HEK293 (cell line): Measurements from ENCODE around the gene SPTBN5.

Source experiments
- CTCF ChIA-PET: fragments of 350-600 bp; formaldehyde crosslinking; extraction: SDS; loops from one replicate; lab custom pipeline; 2021; ENCODE audit warnings: antibody characterized with exemption; lab: Yijun Ruan, JAX
- POLR2A ChIA-PET: fragments of 300-600 bp; formaldehyde crosslinking; extraction: SDS; loops from one replicate; lab custom pipeline; 2020; ENCODE audit warnings: antibody characterized with exemption, inconsistent platforms; lab: Yijun Ruan, JAX
- H3K27ac ChIP-seq: fragments of 200-500 bp; sonication (Bioruptor generic); 2 replicates; pipeline ENCODE4 v1.5.1; 2014; ENCODE audit warnings: low read depth, low read length, control low read depth, inconsistent platforms; ENCODE audit errors: extremely low read depth
- H3K36me3 ChIP-seq, 2 experiments: fragments of 200-500 bp in 1 of 2; sonication (Bioruptor generic) in 1 of 2; 1 replicate in 1 of 2; 2 replicates in 1 of 2; pipeline ENCODE4 v1.5.1; 2014 to 2017; ENCODE audit warnings: inconsistent platforms in 2 of 2, low read length in 2 of 2; ENCODE audit not compliant: control insufficient read depth in 2 of 2, insufficient read depth in 1 of 2
- H3K4me1 ChIP-seq: fragments of 200-500 bp; sonication (Bioruptor generic); 2 replicates; pipeline ENCODE4 v1.5.1; 2014; ENCODE audit warnings: mild to moderate bottlenecking, low read length, inconsistent platforms; ENCODE audit not compliant: control insufficient read depth, insufficient read depth
- H3K4me3 ChIP-seq: 2 replicates; pipeline ENCODE4 v1.5.1; 2011; ENCODE audit warnings: low read depth, mild to moderate bottlenecking, control low read depth, low read length, moderate library complexity
- H3K9me3 ChIP-seq: fragments of 200-500 bp; sonication (Bioruptor generic); 2 replicates; pipeline ENCODE4 v1.5.1; 2014; ENCODE audit warnings: low read depth, low read length, inconsistent platforms; ENCODE audit not compliant: control insufficient read depth, insufficient read depth
- GLIS1 ChIP-seq: fragments of 450-650 bp; formaldehyde crosslinking; IDR thresholded peaks from 2 replicates; pipeline ENCODE4 v1.5.1; 2016; ENCODE audit warnings: missing biosample characterization, missing genetic modification characterization
- GLIS2 ChIP-seq: fragments of 450-650 bp; formaldehyde crosslinking; IDR thresholded peaks from 2 replicates; pipeline ENCODE4 v1.5.1; 2016; ENCODE audit warnings: missing biosample characterization, missing genetic modification characterization
- IKZF3 ChIP-seq: fragments of 450-650 bp; IDR thresholded peaks from 2 replicates; pipeline ENCODE4 v1.5.0; 2018; ENCODE audit warnings: missing biosample characterization, mild to moderate bottlenecking, missing genetic modification characterization, moderate library complexity
- KLF8 ChIP-seq: fragments of 450-650 bp; formaldehyde crosslinking; IDR thresholded peaks from 2 replicates; pipeline ENCODE4 v1.5.1; 2016; ENCODE audit warnings: missing biosample characterization, missing genetic modification characterization
- PATZ1 ChIP-seq: fragments of 450-650 bp; formaldehyde crosslinking; IDR thresholded peaks from 2 replicates; pipeline ENCODE4 v1.5.1; 2016; ENCODE audit warnings: missing biosample characterization, missing genetic modification characterization
- TCF7L2 ChIP-seq: IDR thresholded peaks from 2 replicates; pipeline ENCODE4 v1.6.1; 2011; ENCODE audit warnings: low read depth, mild to moderate bottlenecking, inconsistent platforms, low read length, moderate library complexity, borderline replicate concordance
- ZBTB20 ChIP-seq: fragments of 450-650 bp; formaldehyde crosslinking; IDR thresholded peaks from 2 replicates; pipeline ENCODE4 v1.5.1; 2016; ENCODE audit warnings: missing biosample characterization, missing genetic modification characterization
- ZNF132 ChIP-seq: fragments of 450-650 bp; formaldehyde crosslinking; IDR thresholded peaks from 2 replicates; pipeline ENCODE4 v1.5.1; 2017; ENCODE audit warnings: missing biosample characterization, missing genetic modification characterization, borderline replicate concordance
- ZNF239 ChIP-seq: fragments of 450-650 bp; formaldehyde crosslinking; IDR thresholded peaks from 2 replicates; pipeline ENCODE4 v1.5.1; 2016; ENCODE audit warnings: missing biosample characterization, missing genetic modification characterization
- ZNF354C ChIP-seq: fragments of 450-650 bp; formaldehyde crosslinking; IDR thresholded peaks from 2 replicates; pipeline ENCODE4 v1.5.1; 2016; ENCODE audit warnings: missing biosample characterization, missing genetic modification characterization, low read depth, borderline replicate concordance
- ZNF37A ChIP-seq: fragments of 450-650 bp; IDR thresholded peaks from 2 replicates; pipeline ENCODE4 v1.5.1; 2018; ENCODE audit warnings: missing biosample characterization, missing genetic modification characterization
- ZNF398 ChIP-seq: fragments of 450-650 bp; formaldehyde crosslinking; IDR thresholded peaks from 2 replicates; pipeline ENCODE4 v1.5.1; 2017; ENCODE audit warnings: missing biosample characterization, missing genetic modification characterization
- ZNF433 ChIP-seq: fragments of 450-650 bp; formaldehyde crosslinking; IDR thresholded peaks from 2 replicates; pipeline ENCODE4 v1.5.1; 2016; ENCODE audit warnings: missing biosample characterization, missing genetic modification characterization, low read depth
- ZNF473 ChIP-seq: fragments of 450-650 bp; formaldehyde crosslinking; IDR thresholded peaks from 2 replicates; pipeline ENCODE4 v1.5.1; 2017; ENCODE audit warnings: missing biosample characterization, missing genetic modification characterization
- ZNF548 ChIP-seq: fragments of 450-650 bp; formaldehyde crosslinking; IDR thresholded peaks from 2 replicates; pipeline ENCODE4 v1.5.1; 2016; ENCODE audit warnings: missing biosample characterization, missing genetic modification characterization
- ZNF626 ChIP-seq: fragments of 450-650 bp; sonication (Bioruptor Pico); formaldehyde crosslinking; IDR thresholded peaks from 2 replicates; pipeline ENCODE4 v1.5.1; 2018; ENCODE audit warnings: missing biosample characterization, missing genetic modification characterization, inconsistent platforms
- ZNF677 ChIP-seq: fragments of 450-650 bp; IDR thresholded peaks from 2 replicates; pipeline ENCODE4 v1.5.0; 2018; ENCODE audit warnings: missing biosample characterization, mild to moderate bottlenecking, missing genetic modification characterization, moderate library complexity
- ZSCAN16 ChIP-seq: fragments of 450-650 bp; formaldehyde crosslinking; IDR thresholded peaks from 2 replicates; pipeline ENCODE4 v1.5.1; 2016; ENCODE audit warnings: missing biosample characterization, missing genetic modification characterization
- TF ChIP-seq, protein P1 (sequence below): fragments of 450-650 bp; formaldehyde crosslinking; IDR thresholded peaks from 2 replicates; pipeline ENCODE4 v1.5.1; 2016; ENCODE audit warnings: missing biosample characterization, missing genetic modification characterization
- TF ChIP-seq, protein P2 (sequence below): fragments of 450-650 bp; formaldehyde crosslinking; IDR thresholded peaks from 2 replicates; pipeline ENCODE4 v1.5.1; 2016; ENCODE audit warnings: missing biosample characterization, missing genetic modification characterization

Gene SPTBN5

GRCh38 chr15:41851755-41852370, 42.0 kb downstream of the SPTBN5 start:
- ChIA-PET CTCF (no interaction called here), POLR2A (no interaction called here)
- H3K4me3 ChIP-seq: no peak overlapping the region
- TF ChIP-seq ZNF354C (tag by site-specific recombination) (no peak), ZNF548 (tag by site-specific recombination) (no peak), ZNF132 (tag by site-specific recombination) (no peak), GLIS1 (tag by site-specific recombination) (peak; percentile 42), ZNF473 (tag by site-specific recombination) (no peak), PATZ1 (tag by site-specific recombination) (0 out of 2 replicates have a peak, but pooled peaks have one; percentile 15), ZNF37A (tag by site-specific recombination) (no peak)
- TF ChIP-seq, protein P1, sequence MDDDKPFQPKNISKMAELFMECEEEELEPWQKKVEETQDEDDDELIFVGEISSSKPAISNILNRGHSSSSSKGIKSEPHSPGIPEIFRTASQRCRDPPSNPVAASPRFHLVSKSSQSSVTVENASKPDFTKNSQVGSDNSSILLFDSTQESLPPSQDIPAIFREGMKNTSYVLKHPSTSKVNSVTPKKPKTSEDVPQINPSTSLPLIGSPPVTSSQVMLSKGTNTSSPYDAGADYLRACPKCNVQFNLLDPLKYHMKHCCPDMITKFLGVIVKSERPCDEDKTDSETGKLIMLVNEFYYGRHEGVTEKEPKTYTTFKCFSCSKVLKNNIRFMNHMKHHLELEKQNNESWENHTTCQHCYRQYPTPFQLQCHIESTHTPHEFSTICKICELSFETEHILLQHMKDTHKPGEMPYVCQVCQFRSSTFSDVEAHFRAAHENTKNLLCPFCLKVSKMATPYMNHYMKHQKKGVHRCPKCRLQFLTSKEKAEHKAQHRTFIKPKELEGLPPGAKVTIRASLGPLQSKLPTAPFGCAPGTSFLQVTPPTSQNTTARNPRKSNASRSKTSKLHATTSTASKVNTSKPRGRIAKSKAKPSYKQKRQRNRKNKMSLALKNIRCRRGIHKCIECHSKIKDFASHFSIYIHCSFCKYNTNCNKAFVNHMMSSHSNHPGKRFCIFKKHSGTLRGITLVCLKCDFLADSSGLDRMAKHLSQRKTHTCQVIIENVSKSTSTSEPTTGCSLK: no peak
- peaks cover 0 to 15% of the 10 kb centered on the region in 2 experiments; a peak in 1 of 3 replicates for H3K36me3 ChIP-seq
- H3K9me3 ChIP-seq: no peaks in the 10 kb centered on the region
- H3K4me1 ChIP-seq: no peaks in the 10 kb centered on the region
- no peak overlapping the region for H3K27ac ChIP-seq

DNA sequence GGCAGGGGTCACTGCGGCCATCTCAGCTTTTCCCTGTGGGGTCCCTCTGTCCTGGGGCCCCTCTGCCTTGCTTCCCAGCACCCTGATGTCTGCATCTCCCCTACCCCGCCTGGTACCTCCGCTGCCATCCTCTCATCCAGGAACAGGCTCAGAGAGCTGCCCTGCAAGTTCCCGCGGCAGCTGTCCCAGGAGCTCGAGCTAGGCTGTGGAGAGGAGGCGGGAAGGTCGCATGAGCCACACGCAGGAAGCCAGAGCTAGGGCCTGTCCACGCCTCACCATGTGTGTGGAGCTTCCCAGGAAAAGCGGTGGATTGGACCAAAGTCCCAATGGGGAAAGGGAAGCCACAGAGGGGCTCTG, 42.7 kb downstream of the SPTBN5 start:
- ChIA-PET POLR2A (no interaction called here), CTCF (no interaction called here)
- no peak overlapping the region for H3K27ac ChIP-seq
- TF ChIP-seq KLF8 (tag by site-specific recombination): no peak
- peaks cover 0 to 15% of the 10 kb centered on the region in 2 experiments; a peak in 1 of 3 replicates for H3K36me3 ChIP-seq
- H3K9me3 ChIP-seq: no peaks in the 10 kb centered on the region
- no peak overlapping the region for H3K4me3 ChIP-seq
- H3K4me1 ChIP-seq: no peaks in the 10 kb centered on the region

DNA sequence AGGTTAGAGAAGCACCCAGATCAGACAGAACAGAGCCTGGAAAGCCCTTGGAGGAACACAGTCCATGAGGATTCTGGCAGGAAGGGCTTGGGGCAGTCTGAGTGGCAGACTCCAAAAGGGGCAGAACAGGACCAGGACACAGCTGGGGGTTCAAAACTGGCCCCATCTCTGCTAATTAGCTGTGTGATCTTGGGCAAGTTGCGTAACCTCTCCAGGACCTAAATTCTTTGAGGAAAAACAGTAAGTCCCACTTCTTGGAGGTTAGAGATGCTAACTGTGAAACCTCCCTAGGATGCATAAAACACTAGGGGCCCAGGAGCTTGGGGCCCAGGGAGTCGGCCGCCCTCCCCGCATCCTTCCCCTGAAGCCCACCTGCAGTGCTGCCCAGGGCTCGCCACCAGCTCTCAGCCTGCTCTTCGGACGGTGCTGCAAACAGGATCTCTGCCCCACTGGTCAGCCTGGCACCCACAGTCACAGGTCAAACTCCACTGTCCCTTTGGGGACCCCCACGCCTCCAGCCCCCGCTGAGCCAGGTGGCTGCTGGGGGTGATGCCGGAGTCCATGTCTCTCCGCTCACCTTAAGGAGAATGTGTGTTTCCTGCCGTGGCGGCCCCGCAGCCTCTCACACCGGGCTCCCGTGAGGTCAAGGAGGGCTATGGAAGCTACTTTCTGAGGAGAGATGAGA, 43.2 kb downstream of the SPTBN5 start:
- POLR2A ChIA-PET: interaction anchor here (0.7 kb wide), 1 partner anchor 76 kb away, joined by 3 read pairs; the partner anchor contains the start of gene MAPKBP1
- TF ChIP-seq ZNF626 (tag by site-specific recombination): no peak
- Histone ChIP-seq H3K9me3 (no peaks in the 10 kb centered on the region), H3K27ac (no peak overlapping the region), H3K4me1 (no peaks in the 10 kb centered on the region), H3K4me3 (no peak overlapping the region), H3K36me3 (peaks cover 0 to 15% of the 10 kb centered on the region in 2 experiments; a peak in 1 of 3 replicates)
- CTCF ChIA-PET: no interaction called here

DNA sequence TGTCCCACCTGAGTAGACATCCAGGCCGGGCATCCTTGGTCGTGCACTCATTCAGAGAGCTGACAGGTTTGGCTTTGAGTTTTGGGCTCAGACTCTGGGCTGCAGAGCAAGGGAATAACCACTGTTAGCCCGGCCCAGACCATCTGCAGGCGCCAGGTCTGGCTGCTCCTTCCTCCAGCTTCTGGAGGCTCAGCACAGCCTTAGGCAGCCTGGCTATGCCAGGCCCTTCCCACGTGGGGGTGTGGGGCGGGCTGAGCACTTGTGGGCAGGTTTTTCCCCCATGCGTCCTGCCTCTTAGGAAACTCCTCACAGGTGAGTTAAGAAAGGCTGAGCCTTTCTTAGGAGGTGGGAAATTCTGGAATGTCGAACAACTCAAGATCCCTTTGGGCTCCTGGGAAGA, 44.0 kb downstream of the SPTBN5 start:
- H3K9me3 ChIP-seq: no peaks in the 10 kb centered on the region
- no peaks in the 10 kb centered on the region for H3K4me1 ChIP-seq
- no peak overlapping the region for H3K4me3 ChIP-seq
- H3K36me3 ChIP-seq: peaks cover 0 to 15% of the 10 kb centered on the region in 2 experiments; a peak in 1 of 3 replicates
- CTCF ChIA-PET: no interaction called here
- H3K27ac ChIP-seq: no peak overlapping the region
- POLR2A ChIA-PET: interaction anchor here (0.7 kb wide), 1 partner anchor 75 kb away, joined by 3 read pairs; the partner anchor contains the start of gene MAPKBP1
- no peak for TF ChIP-seq IKZF3
- TF ChIP-seq GLIS2 (tag by site-specific recombination): no peak
- no peak for TF ChIP-seq ZNF433
- TF ChIP-seq ZNF677 (tag by site-specific recombination): no peak
- TF ChIP-seq ZSCAN16 (tag by site-specific recombination): no peak
- no peak for TF ChIP-seq ZNF239
- TF ChIP-seq, protein P2, sequence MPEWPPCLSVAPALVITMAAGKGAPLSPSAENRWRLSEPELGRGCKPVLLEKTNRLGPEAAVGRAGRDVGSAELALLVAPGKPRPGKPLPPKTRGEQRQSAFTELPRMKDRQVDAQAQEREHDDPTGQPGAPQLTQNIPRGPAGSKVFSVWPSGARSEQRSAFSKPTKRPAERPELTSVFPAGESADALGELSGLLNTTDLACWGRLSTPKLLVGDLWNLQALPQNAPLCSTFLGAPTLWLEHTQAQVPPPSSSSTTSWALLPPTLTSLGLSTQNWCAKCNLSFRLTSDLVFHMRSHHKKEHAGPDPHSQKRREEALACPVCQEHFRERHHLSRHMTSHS: no peak
- TF ChIP-seq ZNF398: no peak
- no peak for TF ChIP-seq TCF7L2
- TF ChIP-seq ZNF132 (tag by site-specific recombination): no peak
- TF ChIP-seq ZBTB20 (tag by site-specific recombination): no peak
